HG02642 (cell line): ENCODE results near the gene RAB15.
A peak's percentile ranks its signal among the peaks of the same experiment; 100 is the strongest.

Experiments
- ATAC-seq: cut with Tn5 transposase; IDR thresholded peaks from one replicate; pipeline ENCODE4 v1.9.1; 2021; ENCODE audit warnings: mild to moderate bottlenecking; ENCODE audit not compliant: unreplicated experiment, poor library complexity

Gene RAB15

DNA sequence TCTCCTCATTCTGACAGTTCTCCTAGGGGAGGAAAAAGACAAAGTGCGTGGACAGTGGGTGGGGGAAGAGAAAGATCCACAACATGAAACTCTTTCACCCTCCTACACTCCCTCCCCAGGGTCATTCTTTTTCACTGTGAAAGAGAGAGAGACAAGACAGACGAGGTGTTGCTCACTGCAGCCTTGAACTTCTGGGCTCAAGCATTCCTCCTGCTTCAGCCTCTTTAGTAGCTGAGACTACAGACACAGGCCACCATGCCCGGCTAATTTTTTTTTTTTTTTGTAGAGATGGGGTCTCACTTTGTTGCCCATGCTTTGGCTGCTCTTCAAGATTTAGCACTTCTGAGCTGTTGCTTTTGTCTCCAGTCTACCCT, 32.3 kb downstream of the RAB15 start:
- no peak for ATAC-seq

GRCh38 chr14:64938972-64939816, 32.9 kb downstream of the RAB15 start:
- ATAC-seq, result no peak

- no peak for ATAC-seq
Observed at GRCh38 chr14:64937821-64938193, 34.3 kb downstream of the RAB15 start.

GRCh38 chr14:64937171-64937820, 34.8 kb downstream of the RAB15 start:
- ATAC-seq, result no peak

GRCh38 chr14:64935508-64935907, 36.6 kb downstream of the RAB15 start:
- ATAC-seq, result no peak

- no peak for ATAC-seq
Observed at GRCh38 chr14:64934338-64934929, 37.7 kb downstream of the RAB15 start.

- ATAC-seq, result no peak
Observed at GRCh38 chr14:64932231-64932630, 39.9 kb downstream of the RAB15 start.

DNA sequence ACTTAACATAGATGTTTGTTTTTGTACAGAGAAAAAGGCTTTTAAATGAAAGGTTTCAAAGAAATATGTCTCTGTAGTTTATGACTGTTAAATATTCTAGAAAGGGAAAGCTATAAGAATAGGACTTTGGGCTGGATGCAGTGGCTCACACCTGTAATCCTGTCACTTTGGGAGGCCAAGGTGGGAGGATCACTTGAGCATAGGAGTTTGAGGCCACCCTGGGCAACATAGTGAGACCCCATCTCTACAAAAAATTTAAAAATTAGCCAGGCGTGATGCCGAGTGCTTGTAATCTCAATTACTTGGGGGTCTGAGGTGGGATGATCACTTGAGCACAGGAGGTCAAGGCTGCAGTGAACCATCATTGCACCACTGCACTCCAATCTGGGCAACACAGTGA, 41.0 kb downstream of the RAB15 start:
- no peak for ATAC-seq

DNA sequence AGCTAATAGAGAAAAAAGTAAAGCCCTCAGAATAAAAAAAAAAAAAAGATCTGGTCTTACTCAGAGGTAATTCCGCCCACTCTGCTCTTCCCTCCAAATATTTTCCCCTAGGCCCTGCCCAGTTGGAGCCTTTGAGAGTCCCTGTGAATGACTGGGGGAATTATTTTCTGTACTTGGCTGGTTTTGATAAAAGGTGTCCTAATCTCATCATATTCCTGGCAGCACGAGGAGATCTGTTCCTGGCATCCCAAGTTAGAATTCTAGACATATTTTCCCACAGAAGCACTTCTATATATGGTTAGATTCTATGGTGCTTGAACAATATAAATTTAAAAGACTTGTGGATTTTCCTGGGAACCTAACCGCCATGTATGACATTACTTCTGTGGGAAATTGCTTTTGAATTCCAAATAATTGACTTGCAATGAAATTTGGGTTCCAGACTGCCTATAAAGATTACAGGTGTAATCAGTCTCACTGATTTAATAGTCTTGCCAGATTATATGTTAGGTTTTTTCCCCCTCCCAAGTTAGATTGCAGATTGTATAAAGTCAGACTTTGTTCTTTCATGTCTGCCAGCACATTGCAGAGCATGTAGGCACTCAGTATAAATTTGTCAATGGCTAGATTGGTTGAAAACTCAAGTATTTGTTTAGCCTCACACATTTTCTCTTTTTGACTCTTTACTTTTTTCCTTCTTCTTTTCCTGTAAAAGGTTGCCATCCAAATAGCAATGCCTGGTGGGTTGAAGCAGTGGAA, 41.9 kb downstream of the RAB15 start:
- ATAC-seq, result no peak

DNA sequence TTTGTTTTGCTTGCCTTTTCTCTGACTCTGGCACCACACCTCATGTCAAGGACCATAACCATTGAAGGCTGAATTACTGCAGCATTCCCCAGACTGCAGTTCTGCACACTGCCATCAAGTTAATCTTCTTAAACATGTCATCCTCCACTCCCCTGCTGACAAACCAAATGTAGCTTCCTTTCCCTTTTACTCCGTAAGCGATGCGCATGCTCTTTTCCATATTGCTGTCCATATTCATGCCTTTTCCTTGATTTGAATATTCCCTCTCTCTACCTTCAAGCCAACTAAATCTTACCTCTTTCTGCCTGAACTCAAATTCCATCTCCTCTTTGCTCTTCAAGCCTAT, 43.1 kb downstream of the RAB15 start:
- ATAC-seq, result no peak

DNA sequence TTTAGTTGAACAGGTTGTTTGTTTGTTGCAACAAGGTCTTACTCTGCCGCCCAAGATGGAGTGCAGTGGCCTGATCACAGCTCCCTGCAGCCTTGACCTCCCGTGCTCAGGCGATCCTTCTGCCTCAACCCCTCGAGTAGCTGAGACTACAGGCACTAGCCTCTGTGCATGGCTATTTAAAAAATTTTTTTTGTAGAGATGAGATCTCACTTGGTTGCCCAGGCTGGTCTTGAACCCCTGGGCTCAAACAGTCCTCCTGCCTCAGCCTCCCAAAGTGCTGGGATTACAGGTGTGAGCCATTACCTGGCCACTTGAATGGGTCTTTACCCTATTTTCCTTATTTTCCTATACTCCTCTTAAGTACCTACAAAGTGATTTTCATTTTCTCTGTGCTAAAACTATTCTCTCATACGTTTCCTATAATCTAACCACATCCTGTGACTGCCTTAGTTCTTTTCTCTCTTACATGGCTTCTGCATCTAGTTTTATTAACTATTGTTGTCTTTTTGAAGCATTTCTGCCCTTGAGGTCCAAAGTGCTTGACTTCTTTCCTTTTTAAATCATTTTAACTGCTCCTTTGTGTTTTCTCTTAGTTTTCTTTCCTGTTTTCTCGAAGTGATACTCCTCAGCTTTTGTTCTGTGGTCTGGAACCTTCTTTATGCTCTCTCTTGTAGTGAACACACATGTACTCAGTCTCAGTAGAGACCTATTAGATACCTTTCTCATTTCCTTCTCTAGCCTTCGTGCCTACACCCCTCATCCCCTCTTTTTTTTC, 43.7 kb downstream of the RAB15 start:
- peak; percentile 80 for ATAC-seq

- ATAC-seq, result no peak
Observed at GRCh38 chr14:64927031-64927430, 45.1 kb downstream of the RAB15 start.

GRCh38 chr14:64926398-64926995, 45.6 kb downstream of the RAB15 start:
- no peak for ATAC-seq

GRCh38 chr14:64923015-64923414, 49.1 kb downstream of the RAB15 start:
- no peak for ATAC-seq

- ATAC-seq, result no peak
Observed at GRCh38 chr14:64920465-64920864, 51.7 kb downstream of the RAB15 start.

DNA sequence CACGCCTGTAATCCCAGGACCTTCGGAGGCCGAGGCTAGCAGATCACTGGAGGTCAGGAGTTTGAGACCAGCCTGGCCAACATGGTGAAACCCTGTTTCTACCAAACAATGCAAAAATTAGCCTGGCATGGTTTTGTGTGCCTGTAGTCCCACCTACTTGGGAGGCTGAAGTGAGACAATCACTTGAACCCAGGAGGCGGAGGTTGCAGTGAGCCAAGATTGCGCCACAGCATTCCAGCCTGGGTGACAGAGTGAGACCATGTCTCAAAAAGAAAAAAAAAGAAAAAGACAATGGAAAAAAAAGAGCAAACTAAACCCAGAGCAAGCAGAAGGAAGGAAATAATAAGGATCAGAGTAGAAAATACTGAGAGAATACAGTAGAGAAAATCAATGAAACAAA, 52.5 kb downstream of the RAB15 start:
- no peak for ATAC-seq

DNA sequence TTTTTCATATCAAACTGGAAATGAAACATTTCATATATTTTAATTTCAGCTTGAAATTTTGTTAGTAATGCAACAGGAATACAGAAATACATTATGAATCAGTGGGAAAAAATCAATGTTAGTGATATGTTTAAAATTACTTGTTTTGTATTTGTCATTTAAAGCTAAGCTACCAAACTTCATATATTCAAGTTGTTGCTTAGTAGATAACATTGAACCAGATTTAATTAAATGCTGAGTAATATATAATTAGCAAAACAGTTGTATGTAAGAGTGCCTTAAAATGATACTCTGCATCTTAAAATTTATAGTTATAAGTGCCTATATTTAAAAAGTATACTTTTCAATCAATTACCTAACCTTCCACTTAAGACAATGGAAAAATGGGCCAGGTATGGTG, 52.9 kb downstream of the RAB15 start:
- no peak for ATAC-seq

- ATAC-seq, result no peak
Observed at GRCh38 chr14:64918216-64918615, 53.9 kb downstream of the RAB15 start.

GRCh38 chr14:64915797-64916196, 56.3 kb downstream of the RAB15 start:
- no peak for ATAC-seq

DNA sequence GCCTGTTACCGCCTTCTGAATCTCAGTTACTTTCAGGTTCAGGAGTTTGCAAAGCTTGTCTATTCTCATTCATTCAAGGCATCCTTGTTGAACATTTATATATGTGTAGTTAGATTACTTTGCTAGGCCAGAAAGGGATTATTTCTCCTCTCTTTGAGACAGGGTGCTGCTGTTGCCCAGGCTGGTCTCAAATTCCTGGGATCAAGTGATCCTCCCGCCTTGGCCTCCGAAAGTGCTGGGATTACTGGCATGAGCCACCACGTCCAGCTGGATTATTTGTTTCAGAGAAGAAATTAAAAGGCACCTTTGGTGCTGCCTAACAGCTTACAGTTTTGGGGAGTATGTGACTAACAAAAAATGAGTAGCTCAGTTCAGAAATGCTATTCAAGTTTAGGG, 57.1 kb downstream of the RAB15 start:
- no peak for ATAC-seq
